ENCODE results near the gene ZNF791.

DNA sequence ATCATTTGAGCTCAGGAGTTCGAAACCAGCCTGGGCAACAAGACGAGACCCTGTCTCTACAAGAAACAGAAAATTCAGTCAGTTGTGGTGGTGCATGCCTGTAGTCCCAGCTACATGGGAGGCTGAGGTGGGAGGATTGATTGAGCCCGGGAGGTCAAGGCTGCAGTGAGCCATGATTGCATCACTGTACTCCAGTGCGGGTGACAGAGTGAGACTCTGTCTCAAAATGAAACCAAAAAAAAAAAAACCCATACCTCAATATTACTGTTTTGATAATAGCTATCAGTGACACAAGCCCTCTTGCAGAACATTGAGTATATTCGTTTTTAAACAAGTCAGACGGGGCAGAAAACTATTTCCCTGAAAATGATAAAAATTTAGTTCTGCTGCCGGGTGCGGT is 16.2 kb downstream of the ZNF791 start:
- no peak for TF ChIP-seq GATA2 (IDR thresholded peaks at IDR 0.05; ENCODE audit: low read depth, low read length)
- TF ChIP-seq GATA3 (IDR thresholded peaks at IDR 0.05; ENCODE audit: low read depth, low read length) = no peak
